Peyer's patch (tissue), 4 donors: ENCODE data around the gene KCTD4.

Source experiments
- POLR2A ChIP-seq, 2 donors: fragments of 450-650 bp; IDR thresholded peaks; one replicate each; pipeline ENCODE4 v1.5.1; 2017; ENCODE audit warnings: antibody characterized with exemption in 2 of 2, mild to moderate bottlenecking in 2 of 2, moderate library complexity in 2 of 2
- TF ChIP-seq, protein P1 (sequence below), 6 experiments: fragments of 450-650 bp in 4 of 6; fragments of 200-600 bp in 2 of 6; sonication (generic) in 1 of 6; IDR thresholded peaks; one replicate each; pipeline ENCODE4 v1.5.1; 2017 to 2019; ENCODE audit warnings: antibody characterized with exemption in 6 of 6, mild to moderate bottlenecking in 3 of 6, moderate library complexity in 1 of 6

DNA sequence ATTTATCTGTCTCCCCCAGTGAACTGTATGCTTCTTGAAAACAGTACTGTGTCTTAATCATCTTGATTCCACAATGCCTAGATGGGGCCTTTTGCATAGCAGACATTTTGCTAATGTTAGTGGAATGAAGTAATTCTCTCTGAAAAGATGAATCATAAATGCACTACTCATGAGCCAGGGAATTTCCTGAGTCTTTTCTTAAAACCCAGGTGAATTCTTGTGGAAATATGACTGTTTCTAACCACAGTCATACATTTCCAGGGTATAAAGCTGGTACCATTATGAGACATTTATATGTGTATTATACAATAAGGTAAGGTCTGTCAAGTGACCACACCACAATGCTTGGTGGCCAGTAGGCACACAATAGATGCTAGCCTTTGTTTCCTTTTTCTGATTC is 5.5 kb upstream of the KCTD4 start:
- TF ChIP-seq, protein P1, sequence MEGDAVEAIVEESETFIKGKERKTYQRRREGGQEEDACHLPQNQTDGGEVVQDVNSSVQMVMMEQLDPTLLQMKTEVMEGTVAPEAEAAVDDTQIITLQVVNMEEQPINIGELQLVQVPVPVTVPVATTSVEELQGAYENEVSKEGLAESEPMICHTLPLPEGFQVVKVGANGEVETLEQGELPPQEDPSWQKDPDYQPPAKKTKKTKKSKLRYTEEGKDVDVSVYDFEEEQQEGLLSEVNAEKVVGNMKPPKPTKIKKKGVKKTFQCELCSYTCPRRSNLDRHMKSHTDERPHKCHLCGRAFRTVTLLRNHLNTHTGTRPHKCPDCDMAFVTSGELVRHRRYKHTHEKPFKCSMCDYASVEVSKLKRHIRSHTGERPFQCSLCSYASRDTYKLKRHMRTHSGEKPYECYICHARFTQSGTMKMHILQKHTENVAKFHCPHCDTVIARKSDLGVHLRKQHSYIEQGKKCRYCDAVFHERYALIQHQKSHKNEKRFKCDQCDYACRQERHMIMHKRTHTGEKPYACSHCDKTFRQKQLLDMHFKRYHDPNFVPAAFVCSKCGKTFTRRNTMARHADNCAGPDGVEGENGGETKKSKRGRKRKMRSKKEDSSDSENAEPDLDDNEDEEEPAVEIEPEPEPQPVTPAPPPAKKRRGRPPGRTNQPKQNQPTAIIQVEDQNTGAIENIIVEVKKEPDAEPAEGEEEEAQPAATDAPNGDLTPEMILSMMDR (IDR thresholded peaks at IDR 0.05) = no peak
- TF ChIP-seq POLR2A (IDR thresholded peaks at IDR 0.05) = no peak
